IMR-90 (cell line): ENCODE measurements around the gene ZNF524. TPM values are rescaled to one million over a fixed set of nuclear protein-coding genes. Genes with fewer than 3 reads are reported as not detected.

Experiments
- ATAC-seq: fragments of 200-7000 bp; cut with Tn5 transposase; 2 replicates; pipeline ENCODE4 v1.9.1; 2020; ENCODE audit warnings: low read depth, mild to moderate bottlenecking, moderate library complexity
- BruUV-seq: library from RNA; stranded (reverse); fragments of 400-500 nt; replicated peaks from 2 replicates; lab custom pipeline; 2021; lab: Mats Ljungman, UMichigan
- CTCF ChIA-PET: fragments of 300-600 bp; formaldehyde crosslinking; extraction: SDS; loops from one replicate; lab custom pipeline; 2021; ENCODE audit warnings: antibody characterized with exemption; lab: Yijun Ruan, JAX
- POLR2A ChIA-PET: fragments of 300-600 bp; sonication (Branson Sonifier 250); formaldehyde crosslinking; loops from one replicate; lab custom pipeline; 2022; ENCODE audit warnings: antibody characterized with exemption; ENCODE audit not compliant: unreplicated experiment; lab: Charles Lee
- DNase-seq: peaks from one replicate; pipeline ENCODE4 v3.0.0; 2013
- H2AFZ ChIP-seq: replicated peaks from 2 replicates; pipeline ENCODE3; 2013; ENCODE audit warnings: low read length, mild to moderate bottlenecking; ENCODE audit not compliant: poor library complexity
- H2AK5ac ChIP-seq: 2 replicates; pipeline ENCODE4 v1.6.1; 2013; ENCODE audit warnings: low read depth, low read length, inconsistent platforms
- H2AK9ac ChIP-seq: replicated peaks from 2 replicates; pipeline ENCODE3; 2013; ENCODE audit warnings: mild to moderate bottlenecking, low read depth, low read length, moderate library complexity; ENCODE audit not compliant: poor library complexity
- H2BK120ac ChIP-seq: 2 replicates; pipeline ENCODE4 v1.6.1; 2013; ENCODE audit warnings: low read depth, low read length, inconsistent platforms
- H2BK15ac ChIP-seq: 3 replicates; pipeline ENCODE4 v1.6.1; 2013; ENCODE audit warnings: low read depth, low read length, inconsistent platforms
- H2BK20ac ChIP-seq: 2 replicates; pipeline ENCODE4 v1.6.1; 2013; ENCODE audit warnings: low read depth, mild to moderate bottlenecking, inconsistent platforms, low read length, moderate library complexity
- H2BK5ac ChIP-seq: 2 replicates; pipeline ENCODE4 v1.6.1; 2013; ENCODE audit warnings: mild to moderate bottlenecking, low read depth, low read length, inconsistent platforms; ENCODE audit not compliant: poor library complexity, severe bottlenecking
- H3K14ac ChIP-seq: replicated peaks from 2 replicates; pipeline ENCODE4 v1.6.1; 2013; ENCODE audit warnings: low read depth, low read length, inconsistent platforms
- H3K18ac ChIP-seq: 2 replicates; pipeline ENCODE4 v1.6.1; 2013; ENCODE audit warnings: low read depth, low read length, control low read depth
- H3K23ac ChIP-seq: 2 replicates; pipeline ENCODE4 v1.6.1; 2013; ENCODE audit warnings: low read depth, low read length, inconsistent platforms
- H3K27ac ChIP-seq: 2 replicates; pipeline ENCODE4 v1.5.1; 2013; ENCODE audit warnings: mild to moderate bottlenecking, control low read depth, low read length; ENCODE audit not compliant: insufficient read depth
- H3K27me3 ChIP-seq: 2 replicates; pipeline ENCODE4 v1.6.1; 2013; ENCODE audit warnings: low read length; ENCODE audit not compliant: control insufficient read depth, insufficient read depth
- H3K36me3 ChIP-seq: 2 replicates; pipeline ENCODE4 v1.6.1; 2013; ENCODE audit warnings: low read length, mixed read lengths; ENCODE audit not compliant: control insufficient read depth, insufficient read depth
- H3K4ac ChIP-seq: 2 replicates; pipeline ENCODE4 v1.6.1; 2013; ENCODE audit warnings: low read depth, low read length, inconsistent platforms
- H3K4me1 ChIP-seq: 2 replicates; pipeline ENCODE4 v1.6.1; 2013; ENCODE audit warnings: low read length, mixed read lengths; ENCODE audit not compliant: control insufficient read depth, insufficient read depth
- H3K4me2 ChIP-seq: 2 replicates; pipeline ENCODE4 v1.6.1; 2013; ENCODE audit warnings: low read depth, mild to moderate bottlenecking, control low read depth, low read length, moderate library complexity
- H3K4me3 ChIP-seq: 2 replicates; pipeline ENCODE4 v1.5.1; 2013; ENCODE audit warnings: low read depth, mild to moderate bottlenecking, control low read depth, low read length, moderate library complexity; ENCODE audit not compliant: insufficient read depth
- H3K56ac ChIP-seq: 2 replicates; pipeline ENCODE4 v1.6.1; 2013; ENCODE audit warnings: low read length, inconsistent platforms; ENCODE audit not compliant: insufficient read depth; ENCODE audit errors: extremely low read depth
- H3K79me1 ChIP-seq, 2 experiments: 2 replicates each; pipeline ENCODE4 v1.6.1; 2013; ENCODE audit warnings: low read length in 2 of 2, inconsistent platforms in 1 of 2, low read depth in 1 of 2
- H3K9ac ChIP-seq: 2 replicates; pipeline ENCODE4 v1.6.1; 2013; ENCODE audit warnings: low read depth, low read length, control low read depth
- H3K9me1 ChIP-seq: 2 replicates; pipeline ENCODE4 v1.6.1; 2013; ENCODE audit warnings: low read length, inconsistent platforms; ENCODE audit not compliant: insufficient read depth
- H3K9me3 ChIP-seq: 2 replicates; pipeline ENCODE4 v1.6.1; 2013; ENCODE audit warnings: low read length; ENCODE audit not compliant: control insufficient read depth, insufficient read depth
- H4K20me1 ChIP-seq: 2 replicates; pipeline ENCODE4 v1.6.1; 2013; ENCODE audit warnings: low read length, inconsistent platforms; ENCODE audit not compliant: insufficient read depth
- H4K5ac ChIP-seq: 2 replicates; pipeline ENCODE4 v1.6.1; 2013; ENCODE audit warnings: mild to moderate bottlenecking, low read depth, low read length, control low read depth
- H4K8ac ChIP-seq, 2 experiments: 2 replicates each; pipeline ENCODE4 v1.6.1; 2013; ENCODE audit warnings: low read depth in 2 of 2, low read length in 2 of 2, control low read depth in 1 of 2, inconsistent platforms in 1 of 2
- H4K91ac ChIP-seq: 2 replicates; pipeline ENCODE4 v1.6.1; 2013; ENCODE audit warnings: low read depth, low read length, inconsistent platforms; ENCODE audit not compliant: insufficient read depth
- BHLHE40 ChIP-seq: fragments of 150-350 bp; IDR thresholded peaks from 2 replicates; pipeline ENCODE4 v1.6.1; 2016; ENCODE audit warnings: mild to moderate bottlenecking, low read depth, low read length
- CEBPB ChIP-seq: IDR thresholded peaks from 2 replicates; pipeline ENCODE4 v1.6.1; 2012; ENCODE audit warnings: low read depth, low read length, improper control_type of control experiment
- CTCF ChIP-seq: conservative IDR thresholded peaks from 2 replicates; pipeline ENCODE4 v1.5.1; 2012; ENCODE audit warnings: mild to moderate bottlenecking, low read depth, low read length, improper control_type of control experiment
- ELK1 ChIP-seq: fragments of 150-350 bp; IDR thresholded peaks from 2 replicates; pipeline ENCODE4 v1.6.1; 2016; ENCODE audit warnings: low read depth, mild to moderate bottlenecking, low read length, moderate library complexity, borderline replicate concordance
- MAZ ChIP-seq: IDR thresholded peaks from 2 replicates; pipeline ENCODE4 v1.6.1; 2012; ENCODE audit warnings: low read depth, mild to moderate bottlenecking, low read length, improper control_type of control experiment, moderate library complexity, borderline replicate concordance
- MXI1 ChIP-seq: IDR thresholded peaks from 2 replicates; pipeline ENCODE4 v1.6.1; 2012; ENCODE audit warnings: low read depth, mild to moderate bottlenecking, low read length, moderate library complexity, borderline replicate concordance
- POLR2A ChIP-seq: IDR thresholded peaks from 2 replicates; pipeline ENCODE4 v1.6.1; 2012; ENCODE audit warnings: mild to moderate bottlenecking, low read depth, low read length
- RAD21 ChIP-seq: IDR thresholded peaks from 2 replicates; pipeline ENCODE4 v1.6.1; 2012; ENCODE audit warnings: low read length, improper control_type of control experiment
- RFX5 ChIP-seq: IDR thresholded peaks from 2 replicates; pipeline ENCODE4 v1.8.0; 2012; ENCODE audit warnings: low read depth, mild to moderate bottlenecking, low read length, moderate library complexity
- SMC3 ChIP-seq: fragments of 150-350 bp; IDR thresholded peaks from 2 replicates; pipeline ENCODE4 v1.6.1; 2016; ENCODE audit warnings: low read depth, mild to moderate bottlenecking, antibody characterized with exemption, low read length, moderate library complexity
- USF2 ChIP-seq: fragments of 150-350 bp; IDR thresholded peaks from 2 replicates; pipeline ENCODE4 v1.6.1; 2017; ENCODE audit warnings: mild to moderate bottlenecking, antibody characterized with exemption, low read length, low read depth
- whole genome bisulfite sequencing, 2 experiments: methylation state at CpG; one replicate each; pipeline versions ENCODE4 v1.1.5 to v1.1.7; 2013; ENCODE audit warnings: missing lambda C conversion rate in 2 of 2; ENCODE audit not compliant: insufficient read length in 1 of 2; ENCODE audit errors: extremely low coverage in 2 of 2; 5-methylcytosine and 5-hydroxymethylcytosine counted together
- dilution Hi-C: fragments of 300-500 bp; cut with HindIII; formaldehyde crosslinking; loops from one replicate; pipeline ENCODE4 v1.14.3; 2018; ENCODE audit warnings: low sequenced_read_pairs; ENCODE audit not compliant: unreplicated experiment
- in situ Hi-C: fragments of 300-500 bp; cut with MboI; formaldehyde crosslinking; loops from 3 replicates; pipeline ENCODE4 v1.14.3; 2019; ENCODE audit warnings: low sequenced_read_pairs, inconsistent platforms, mixed read lengths
- intact Hi-C: fragments of 100-400 bp; cut with micrococcal nuclease; formaldehyde crosslinking; loops from 2 replicates; pipeline ENCODE4 v1.10.0; 2022
- polyA plus RNA-seq, 3 experiments: library from polyadenylated mRNA; depleted of rRNA; stranded (reverse); fragments of >200 nt; gene quantifications; 2 replicates each; pipeline ENCODE4 v1.2.3, GENCODE V29; 2012; ENCODE audit warnings: low replicate concordance in 1 of 3
- total RNA-seq: library from RNA; depleted of rRNA; stranded (reverse); fragments of >200 nt; gene quantifications from 2 replicates; pipeline ENCODE4 v1.2.3, GENCODE V29; 2012

The ZNF524 gene
- total and polyA plus RNA-seq, 2 of the 4 experiments (the other 2 are of a cell fraction): 2.3 to 6.6 TPM

- in situ Hi-C loops: loop anchor here (5.0 kb wide), 1 partner anchor 89 kb away; no protein-coding TSS in a partner anchor
- H3K4me3 ChIP-seq: peak within 1 kb of the TSS; percentile 76
- H3K9me1 ChIP-seq: peaks cover 6% of the 10 kb centered on the region; the same call in 1 of the 2 replicates
- peaks cover 7% of the 10 kb centered on the region for H3K4me1 ChIP-seq
- H2AFZ ChIP-seq: peak within 1 kb of the TSS; percentile 92
- H3K36me3 ChIP-seq: peaks cover 17% of the 10 kb centered on the region
- peak within 1 kb of the TSS; percentile 91 for H3K23ac ChIP-seq
- H2BK120ac ChIP-seq: peak within 1 kb of the TSS; percentile 77
- DNase-seq (peak; percentile 87), ATAC-seq (peak; percentile 41)
- POLR2A ChIA-PET: interaction anchor here (0.5 to 1.1 kb wide), 2 partner anchors 32 to 74 kb away, joined by 4 to 7 read pairs; no protein-coding TSS in a partner anchor
- peaks cover 37 to 63% of the 10 kb centered on the region in 2 experiments for H3K79me1 ChIP-seq
- H4K5ac ChIP-seq: peak within 1 kb of the TSS; percentile 82
- peaks cover 24% of the 10 kb centered on the region; the same call in 1 of the 2 replicates for H4K20me1 ChIP-seq
- CTCF ChIA-PET: interaction anchor here (0.6 to 2.3 kb wide), 8 partner anchors 13 to 245 kb away, joined by 3 to 11 read pairs (median 6); partner anchors contain the start of genes U2AF2 and ZNF784
- intact Hi-C loops: loop anchor here (1.0 to 2.0 kb wide), 2 partner anchors 89 to 145 kb away; partner anchors contain the start of gene ISOC2
- peaks cover 5% of the 10 kb centered on the region; the same call in 1 of the 2 replicates for H3K9me3 ChIP-seq
- H3K27me3 ChIP-seq: no peaks in the 10 kb centered on the region
- H2BK20ac ChIP-seq: peak within 1 kb of the TSS; percentile 50; the same call in 1 of the 2 replicates
- TF ChIP-seq RFX5: peak; percentile 89
- TF ChIP-seq BHLHE40: 0 out of 2 replicates have a peak, but pooled peaks have one; percentile 6
- peak; percentile 93 for TF ChIP-seq CTCF
- TF ChIP-seq MXI1: 0 out of 2 replicates have a peak, but pooled peaks have one; percentile 21
- TF ChIP-seq ELK1: no peak
- TF ChIP-seq SMC3: peak; percentile 89
- TF ChIP-seq POLR2A: peak; percentile 55; the same call in 1 of the 2 replicates
- peak; percentile 89 for TF ChIP-seq RAD21
- no peak for TF ChIP-seq CEBPB
- TF ChIP-seq MAZ: peak; percentile 85
- TF ChIP-seq USF2: no peak
- H3K18ac ChIP-seq: peak within 1 kb of the TSS; percentile 65
- peak within 1 kb of the TSS; percentile 97 for H3K4ac ChIP-seq
- peak within 1 kb of the TSS; percentile 92 for H3K56ac ChIP-seq
- WGBS, 2 experiments: 0% methylated on average over 12 of the region's 44 CpGs; no CpG with 5 or more reads in 1 of the 2 experiments
- peak within 1 kb of the TSS; percentile 91 for H3K27ac ChIP-seq
- peak within 1 kb of the TSS; percentile 87 to 95 for H4K8ac ChIP-seq
- BruUV-seq: no TSS peak
- peak within 1 kb of the TSS; percentile 100 for H3K14ac ChIP-seq
- H2AK5ac ChIP-seq: peak within 1 kb of the TSS; percentile 100
- peak within 1 kb of the TSS; percentile 30; the same call in 1 of the 3 replicates for H2BK15ac ChIP-seq
- peak within 1 kb of the TSS; percentile 100 for H2AK9ac ChIP-seq
- H3K4me2 ChIP-seq: peak within 1 kb of the TSS; percentile 97
- peak within 1 kb of the TSS; percentile 90 for H2BK5ac ChIP-seq
- peak within 1 kb of the TSS; percentile 87 for H4K91ac ChIP-seq
- H3K9ac ChIP-seq: peak within 1 kb of the TSS; percentile 89
- dilution Hi-C loops: no loop called here
These were observed 5.8 kb downstream of the ZNF524 start, which contains the start of gene ZNF865 for GRCh38 chr19:55605637-55606470. TSS of gene ZNF865 (plus strand) at chr19:55605647. CDS start at chr19:55613619, 7,972 bp downstream.
